SK-N-MC (cell line): Measurements from ENCODE around the gene CCDC93.

ENCODE experiments used
- EZH2 ChIP-seq: fragments of 200-600 bp; sonication (generic); IDR thresholded peaks from one replicate; pipeline ENCODE4 v1.6.1; 2017; ENCODE audit warnings: antibody characterized with exemption
- POLR2AphosphoS5 ChIP-seq: IDR thresholded peaks from 2 replicates; pipeline ENCODE4 v1.6.1; 2012; ENCODE audit warnings: mild to moderate bottlenecking, low read depth, low read length, borderline replicate concordance

DNA sequence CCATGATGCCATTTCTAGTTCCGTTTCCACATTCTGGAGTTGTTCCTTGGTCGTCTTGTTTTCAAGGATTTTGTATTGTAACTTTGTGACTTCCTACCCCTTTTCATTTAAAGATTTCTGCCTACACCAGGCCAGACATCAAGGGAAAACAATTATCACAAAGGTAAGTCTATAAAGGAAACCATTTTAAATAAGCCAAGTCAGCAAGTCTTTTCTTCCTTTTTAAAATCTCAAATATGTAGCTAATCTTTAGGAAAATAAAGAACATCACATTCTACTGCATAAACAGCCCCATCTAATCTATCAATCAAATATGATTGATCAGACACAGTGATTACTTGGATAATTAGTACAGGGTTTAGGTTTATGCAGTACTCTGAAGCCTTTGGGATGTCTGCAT, 38.6 kb upstream of the CCDC93 start:
- TF ChIP-seq POLR2AphosphoS5 (no peak), EZH2 (no peak)
